CD4-positive, alpha-beta T cell treated with Interleukin-6 at 100 ng/mL for 8 hours (primary cell): Measurements from ENCODE around the gene ADAP2.
"Not testable (repeated sequence)": the region's sequence is repeated elsewhere in the genome, so short reads cannot be mapped to it uniquely, and the experiment has no call there.

ENCODE experiments used
- DNase-seq: peaks from one replicate; pipeline ENCODE4 v3.0.0-alpha.2; 2020; ENCODE audit warnings: mixed read lengths, low spot score

Gene ADAP2

GRCh38 chr17:30930495-30930894 lies 8.8 kb downstream of the ADAP2 start:
- no peak for DNase-seq

GRCh38 chr17:30931582-30931981 lies 9.8 kb downstream of the ADAP2 start:
- DNase-seq, result not testable (repeated sequence)

DNA sequence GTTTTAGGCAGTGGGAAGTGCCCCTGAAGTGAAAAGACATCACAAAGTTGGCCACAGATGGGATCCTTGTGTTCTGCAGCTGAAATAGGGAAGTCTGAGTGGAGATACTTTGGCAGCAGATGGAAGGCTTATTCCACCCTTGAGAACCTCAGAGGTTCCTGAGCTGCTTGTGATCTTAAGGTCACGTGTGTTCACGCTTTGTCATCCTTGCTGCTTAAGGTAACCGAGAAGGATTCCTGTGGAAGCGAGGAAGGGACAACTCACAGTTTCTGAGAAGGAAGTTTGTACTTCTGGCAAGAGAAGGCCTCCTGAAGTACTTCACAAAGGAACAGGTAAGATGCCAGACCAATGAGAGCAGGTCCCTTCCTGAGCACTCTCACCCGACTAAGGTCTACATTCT lies 12.2 kb downstream of the ADAP2 start:
- DNase-seq, result no peak

GRCh38 chr17:30939051-30939689 lies 17.4 kb downstream of the ADAP2 start:
- DNase-seq, result no peak

DNA sequence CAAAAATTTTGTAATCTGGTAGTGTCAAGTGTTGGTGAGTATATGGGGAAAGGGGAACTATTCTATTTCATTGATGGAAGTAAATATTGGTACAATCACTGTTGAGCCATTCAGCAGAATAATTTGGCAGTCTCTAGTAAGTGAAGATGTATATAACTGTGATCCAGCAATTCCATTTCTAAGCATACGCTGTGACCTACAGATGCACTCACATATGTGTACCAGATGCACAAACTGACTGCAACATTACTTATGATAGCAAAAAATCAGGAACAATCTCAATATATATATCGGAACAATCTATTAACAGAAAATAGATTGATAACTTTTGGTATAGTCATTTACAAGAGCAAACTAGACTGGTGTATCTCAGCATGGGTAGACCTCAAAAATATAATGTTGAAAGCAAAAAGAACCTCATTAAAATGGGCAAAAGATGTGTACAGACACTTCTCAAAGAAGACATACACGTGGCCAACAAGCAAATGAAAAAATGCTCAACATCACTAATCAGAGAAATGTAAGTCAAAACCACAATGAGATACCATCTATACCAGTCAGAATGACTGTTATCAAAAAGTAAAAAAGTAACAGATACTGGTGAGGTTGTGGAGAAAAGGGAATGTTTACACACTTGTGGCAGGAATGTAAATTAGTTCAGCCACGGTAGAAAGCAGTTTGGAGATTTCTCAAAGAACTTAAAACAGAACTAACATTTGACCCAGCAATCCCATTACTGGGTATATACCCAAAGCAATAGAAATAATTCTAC lies 20.7 kb downstream of the ADAP2 start:
- DNase-seq, result no peak

- no peak for DNase-seq
Observed at GRCh38 chr17:30947796-30948195, 26.1 kb downstream of the ADAP2 start.

GRCh38 chr17:30950189-30950588 lies 28.4 kb downstream of the ADAP2 start:
- no peak for DNase-seq

DNA sequence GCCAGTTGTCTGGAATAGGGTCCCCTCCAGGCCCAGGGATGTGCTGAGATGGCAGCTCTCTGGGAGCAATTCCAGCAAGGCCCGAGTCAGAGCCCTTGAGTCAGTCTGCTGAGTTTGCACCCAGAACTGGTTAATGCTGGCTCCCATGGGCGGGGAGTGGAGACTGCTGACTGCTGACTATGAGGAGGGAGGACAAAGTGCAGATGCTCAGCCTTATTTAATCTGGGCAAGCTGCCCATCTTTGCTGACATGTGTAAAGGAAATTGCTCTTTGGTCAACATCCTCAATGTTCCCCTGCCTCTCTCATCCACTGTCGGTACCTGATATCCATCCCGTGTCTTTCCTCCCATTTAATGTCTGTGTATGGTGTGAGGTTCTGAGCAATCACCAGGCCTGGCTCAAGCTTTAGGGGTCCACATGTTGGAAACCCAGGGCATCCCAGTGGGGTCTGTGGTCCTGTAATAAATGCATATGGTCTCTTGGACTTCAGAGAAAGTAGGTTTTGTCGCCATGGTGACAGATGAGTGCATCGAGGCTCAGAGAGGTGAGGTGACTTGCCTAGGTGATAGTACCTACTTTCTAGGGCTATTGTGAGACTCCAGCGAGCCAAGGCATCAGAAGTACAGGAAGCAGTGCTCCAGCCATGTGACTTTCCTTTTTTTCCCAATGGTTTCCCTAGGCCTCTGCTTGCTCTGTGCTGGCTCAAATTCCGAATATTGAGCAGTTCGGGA lies 29.1 kb downstream of the ADAP2 start:
- no peak for DNase-seq

DNA sequence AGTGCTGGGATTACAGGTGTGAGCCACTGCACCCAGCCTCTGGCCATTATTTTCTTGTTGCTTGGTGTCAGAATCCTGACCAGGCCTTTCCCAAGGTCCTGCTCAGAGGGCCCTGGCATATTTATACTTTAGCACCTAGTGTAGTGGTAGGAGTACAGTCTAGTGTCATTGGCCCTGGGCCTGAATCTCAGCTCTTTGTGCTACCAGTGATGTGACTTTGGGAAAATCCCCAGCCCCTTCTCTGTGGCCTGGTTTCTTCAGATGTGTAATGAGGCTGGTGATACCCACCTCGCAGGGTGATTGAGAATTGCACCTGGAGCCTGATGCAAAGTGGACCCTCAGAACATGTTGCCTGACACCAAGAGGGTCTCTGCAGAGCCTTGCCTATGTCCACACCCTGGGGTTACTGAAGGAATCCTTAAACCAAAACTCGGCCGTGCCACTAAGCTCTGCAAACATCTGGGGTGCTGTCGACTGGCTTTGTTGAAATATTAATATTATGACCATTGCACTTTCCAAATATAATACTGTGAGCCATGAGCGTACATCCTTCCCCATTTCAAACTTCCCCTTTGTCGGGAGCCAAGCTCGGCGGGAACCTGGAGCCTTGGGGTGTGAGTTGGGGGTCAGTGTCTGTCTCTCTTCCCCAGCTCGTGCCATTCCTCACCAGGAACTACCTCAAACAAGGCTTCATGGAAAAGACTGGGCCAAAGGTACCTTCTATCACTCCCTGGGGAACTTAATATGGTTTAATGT lies 31.1 kb downstream of the ADAP2 start:
- DNase-seq, result no peak

GRCh38 chr17:30954046-30954830 lies 32.5 kb downstream of the ADAP2 start:
- DNase-seq, result no peak

DNA sequence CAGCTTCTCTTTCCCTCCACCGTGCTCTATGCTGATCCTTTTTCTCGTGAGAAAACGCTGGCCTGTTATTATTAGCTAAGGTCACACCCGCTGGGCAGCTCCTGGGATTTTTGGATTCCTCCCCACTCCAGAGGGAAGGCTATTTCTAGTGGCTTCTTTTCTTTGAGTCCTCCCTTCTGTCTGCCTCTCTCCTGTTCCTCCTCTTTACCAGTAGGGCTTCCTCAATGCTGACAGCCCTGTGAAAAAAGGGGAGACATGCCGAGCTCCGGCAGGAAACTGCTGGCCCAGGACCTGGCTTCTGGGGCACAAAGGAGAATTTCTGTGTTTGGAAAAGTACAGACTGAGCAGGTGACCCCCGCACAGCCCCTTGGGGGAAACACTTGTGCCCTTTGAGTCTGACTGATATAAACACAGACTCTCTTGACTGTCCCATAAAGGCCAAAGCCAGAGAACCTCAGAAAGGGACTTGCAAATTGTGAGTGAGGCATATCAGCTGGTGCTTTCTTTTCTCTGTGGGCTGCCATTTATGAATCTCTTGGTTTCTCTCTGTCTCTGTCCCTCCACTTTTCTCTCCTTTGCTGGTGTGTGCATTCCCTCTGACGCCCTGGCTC lies 35.1 kb downstream of the ADAP2 start:
- no peak for DNase-seq

GRCh38 chr17:30957741-30958140 lies 36.0 kb downstream of the ADAP2 start:
- DNase-seq, result no peak

DNA sequence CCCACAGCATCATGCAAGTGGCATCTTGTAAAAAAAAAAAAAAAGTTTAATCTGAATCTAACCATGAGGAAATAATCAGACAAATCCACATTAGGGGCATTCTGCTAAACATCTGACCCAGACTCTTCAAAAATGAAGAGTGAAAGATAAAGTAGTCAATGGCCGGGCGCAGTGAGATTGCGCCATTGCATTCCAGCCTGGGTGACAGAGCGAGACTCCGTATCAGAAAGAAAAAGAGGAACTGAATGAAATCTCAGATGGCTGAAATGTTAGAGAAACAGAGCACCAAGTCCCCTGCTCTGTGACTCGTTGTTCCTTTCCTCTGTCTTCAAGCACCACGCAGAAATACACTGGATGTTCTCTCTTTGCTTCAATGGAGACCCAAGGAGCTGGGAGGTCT lies 36.4 kb downstream of the ADAP2 start:
- no peak for DNase-seq

DNA sequence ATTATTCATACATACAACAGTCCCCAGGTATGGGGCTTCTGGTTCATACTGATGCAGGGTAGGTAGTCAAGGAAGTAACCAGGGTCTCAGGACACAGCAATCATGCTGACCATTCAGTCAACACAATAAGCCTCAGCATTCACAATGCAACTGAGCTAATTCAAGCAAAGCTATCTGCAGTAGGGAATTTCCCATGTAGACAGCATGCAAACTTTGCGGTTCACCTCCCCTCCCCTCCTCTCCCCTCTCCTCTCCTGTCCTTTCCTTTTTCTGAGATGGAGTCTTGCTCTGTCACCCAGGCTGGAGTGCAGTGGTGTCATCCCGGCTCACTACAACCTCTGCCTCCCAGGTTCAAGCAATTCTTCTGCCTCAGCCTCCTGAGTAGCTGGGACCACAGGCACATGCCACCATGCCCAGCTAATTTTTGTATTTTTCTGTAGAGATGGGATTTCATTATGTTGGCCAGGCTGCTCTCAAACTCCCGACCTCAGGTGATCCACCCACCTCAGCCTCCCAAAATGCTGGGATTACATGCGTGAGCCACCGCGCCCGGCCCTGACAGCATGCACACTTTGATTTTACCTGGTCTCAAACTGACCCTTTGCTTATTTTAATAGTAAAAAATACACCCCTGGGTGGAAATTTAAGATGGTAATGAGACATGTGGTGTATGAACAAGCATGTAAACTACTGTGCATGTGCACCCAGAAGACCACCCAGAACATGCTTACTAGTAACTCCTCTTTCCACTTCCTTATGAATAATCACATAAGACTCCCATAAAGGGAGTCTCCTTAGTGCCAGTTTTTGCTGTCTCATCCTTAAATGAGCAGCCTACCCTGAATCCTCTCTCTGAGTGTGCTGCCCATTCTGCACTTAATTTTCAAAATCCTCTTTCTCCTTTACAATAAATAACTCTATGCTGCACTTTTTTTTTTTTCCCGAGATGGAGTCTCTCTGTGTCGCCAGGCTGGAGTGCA lies 39.8 kb downstream of the ADAP2 start:
- DNase-seq, result no peak

DNA sequence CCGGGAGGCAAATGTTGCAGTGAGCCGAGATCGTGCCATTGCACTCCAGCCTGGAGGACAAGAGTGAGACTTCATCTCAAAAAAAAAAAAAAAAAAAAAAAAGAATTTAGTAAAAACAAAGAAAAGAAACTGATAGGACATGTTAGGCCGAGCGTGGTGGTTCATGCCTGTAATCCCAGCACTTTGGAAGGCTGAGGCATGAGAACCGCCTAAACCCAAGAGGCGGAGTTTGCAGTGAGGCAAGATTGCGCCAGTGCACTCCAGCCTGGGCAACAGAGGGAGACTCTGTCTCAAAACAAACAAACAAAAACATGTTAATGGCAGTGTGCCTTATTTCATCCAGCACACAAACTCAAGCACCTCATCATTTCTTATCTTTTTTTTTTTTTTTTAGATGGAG lies 42.6 kb downstream of the ADAP2 start:
- DNase-seq, result not testable (repeated sequence)

- DNase-seq, result no peak
Observed at GRCh38 chr17:30964876-30965275, 43.1 kb downstream of the ADAP2 start.

DNA sequence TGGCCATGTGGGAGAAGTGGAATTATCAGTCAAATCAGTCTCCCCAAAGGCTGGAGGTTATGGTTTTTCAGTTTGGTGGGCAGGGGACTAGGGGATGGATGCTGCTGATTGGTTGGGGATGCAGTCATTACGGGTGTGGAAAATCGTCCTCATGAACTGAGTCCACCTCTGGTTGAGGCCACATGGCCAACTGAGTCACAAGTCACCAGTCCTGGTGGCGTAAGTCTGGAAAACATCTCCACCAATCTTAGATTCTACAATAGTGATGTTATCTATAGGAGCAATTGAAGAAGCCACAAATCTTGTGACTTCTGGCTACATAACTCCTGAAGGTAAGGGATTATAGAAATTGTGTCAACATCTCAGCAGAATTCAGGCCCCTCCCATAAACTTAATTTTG lies 43.9 kb downstream of the ADAP2 start:
- no peak for DNase-seq

GRCh38 chr17:30967911-30968310 lies 46.2 kb downstream of the ADAP2 start:
- DNase-seq, result not testable (repeated sequence)

DNA sequence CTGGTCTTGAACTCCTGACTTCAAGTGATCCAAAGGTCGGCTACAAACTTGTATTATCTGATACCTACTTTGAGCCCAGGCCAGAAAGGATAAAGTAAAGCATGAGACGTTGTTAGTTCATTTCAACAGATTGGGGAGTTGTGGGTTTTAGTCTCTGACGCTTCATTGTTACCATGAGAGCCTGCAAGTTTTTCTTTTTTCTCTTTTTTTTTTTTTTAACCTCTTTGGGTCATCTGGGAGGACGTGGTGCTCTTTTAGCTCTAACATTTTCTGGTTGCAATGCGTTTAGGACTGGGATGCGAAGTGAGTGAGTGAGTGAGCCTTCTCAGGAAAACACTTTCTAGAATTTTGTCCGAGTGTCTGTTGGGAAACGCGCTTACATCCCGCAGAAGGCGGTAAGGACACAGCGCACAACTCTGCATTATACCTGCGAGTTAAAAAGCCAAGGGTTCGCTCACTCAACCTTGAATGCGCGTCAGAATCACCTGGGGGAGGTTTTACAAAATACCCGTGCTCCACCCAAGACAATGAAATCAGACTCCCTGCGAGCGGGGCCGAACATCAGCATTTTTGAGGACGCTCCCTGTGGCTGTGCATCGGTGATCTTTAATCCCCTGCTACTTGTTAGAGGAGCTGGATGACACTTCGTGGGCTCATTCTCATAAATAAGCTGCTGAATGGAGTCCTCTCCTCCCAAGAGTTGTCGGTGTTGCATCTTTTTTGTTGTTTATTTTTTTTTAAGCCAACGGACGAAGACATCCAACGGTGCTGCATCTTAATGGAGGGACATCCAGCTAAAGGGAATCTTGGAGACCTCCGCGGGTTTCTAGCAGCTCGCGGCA lies 48.5 kb downstream of the ADAP2 start:
- no peak for DNase-seq
